ENCODE results near the gene NAALADL1. TPM values are rescaled to one million over a fixed set of nuclear protein-coding genes. Genes with fewer than 3 reads are reported as not detected.
"Not testable (repeated sequence)": the region's sequence is repeated elsewhere in the genome, so short reads cannot be mapped to it uniquely, and the experiment has no call there.

Gene NAALADL1
- total and polyA plus RNA-seq, 4 donors, result 14.1 to 45.9 (median 27.6) TPM

GRCh38 chr11:65035579-65035978 is 22.8 kb downstream of the NAALADL1 start:
- Histone ChIP-seq H3K27me3 (ENCODE audit: control insufficient read depth in 1 of 2, insufficient read depth in 2 of 2, low read length in 1 of 2) (no peaks in the 10 kb centered on the region), H3K36me3 (ENCODE audit: control insufficient read depth in 1 of 2, insufficient read depth in 2 of 2, low read length in 1 of 2) (no peaks in the 10 kb centered on the region), H3K27ac (ENCODE audit: low read depth in 1 of 2, low read length in 2 of 2) (no peak overlapping the region), H3K4me1 (ENCODE audit: control insufficient read depth in 1 of 2, insufficient read depth in 2 of 2, low read length in 2 of 2) (no peaks in the 10 kb centered on the region), H3K9me3 (ENCODE audit: control insufficient read depth, low read length) (no peaks in the 10 kb centered on the region), H3K4me3 (ENCODE audit: low read length in 2 of 2) (no peak overlapping the region)
- DNase-seq (no peak), ATAC-seq (ENCODE audit: low FRiP score) (no peak)
- intact Hi-C loops (cut with DNase I), result no loop called here
- WGBS, 2 donors, result 78 to 82% methylated on average over 11 of the region's 11 CpGs

GRCh38 chr11:65034423-65034822 is 23.9 kb downstream of the NAALADL1 start:
- Histone ChIP-seq H3K4me3 (ENCODE audit: low read length in 2 of 2) (no peak overlapping the region), H3K4me1 (ENCODE audit: control insufficient read depth in 1 of 2, insufficient read depth in 2 of 2, low read length in 2 of 2) (no peaks in the 10 kb centered on the region), H3K27ac (ENCODE audit: low read depth in 1 of 2, low read length in 2 of 2) (no peak overlapping the region), H3K36me3 (ENCODE audit: control insufficient read depth in 1 of 2, insufficient read depth in 2 of 2, low read length in 1 of 2) (no peaks in the 10 kb centered on the region), H3K9me3 (ENCODE audit: control insufficient read depth, low read length) (no peaks in the 10 kb centered on the region), H3K27me3 (ENCODE audit: control insufficient read depth in 1 of 2, insufficient read depth in 2 of 2, low read length in 1 of 2) (no peaks in the 10 kb centered on the region)
- DNase-seq (no peak), ATAC-seq (ENCODE audit: low FRiP score) (no peak)
- intact Hi-C loops (cut with DNase I), result no loop called here
- 90 to 97% methylated on average over 2 of the region's 2 CpGs for WGBS, 2 donors

- WGBS, 2 donors, result 81 to 92% methylated on average over 12 to 13 of the region's 13 CpGs
- no peaks in the 10 kb centered on the region for H3K36me3 ChIP-seq (ENCODE audit: control insufficient read depth in 1 of 2, insufficient read depth in 2 of 2, low read length in 1 of 2)
Observed at GRCh38 chr11:65032216-65032615, 26.1 kb downstream of the NAALADL1 start.

DNA sequence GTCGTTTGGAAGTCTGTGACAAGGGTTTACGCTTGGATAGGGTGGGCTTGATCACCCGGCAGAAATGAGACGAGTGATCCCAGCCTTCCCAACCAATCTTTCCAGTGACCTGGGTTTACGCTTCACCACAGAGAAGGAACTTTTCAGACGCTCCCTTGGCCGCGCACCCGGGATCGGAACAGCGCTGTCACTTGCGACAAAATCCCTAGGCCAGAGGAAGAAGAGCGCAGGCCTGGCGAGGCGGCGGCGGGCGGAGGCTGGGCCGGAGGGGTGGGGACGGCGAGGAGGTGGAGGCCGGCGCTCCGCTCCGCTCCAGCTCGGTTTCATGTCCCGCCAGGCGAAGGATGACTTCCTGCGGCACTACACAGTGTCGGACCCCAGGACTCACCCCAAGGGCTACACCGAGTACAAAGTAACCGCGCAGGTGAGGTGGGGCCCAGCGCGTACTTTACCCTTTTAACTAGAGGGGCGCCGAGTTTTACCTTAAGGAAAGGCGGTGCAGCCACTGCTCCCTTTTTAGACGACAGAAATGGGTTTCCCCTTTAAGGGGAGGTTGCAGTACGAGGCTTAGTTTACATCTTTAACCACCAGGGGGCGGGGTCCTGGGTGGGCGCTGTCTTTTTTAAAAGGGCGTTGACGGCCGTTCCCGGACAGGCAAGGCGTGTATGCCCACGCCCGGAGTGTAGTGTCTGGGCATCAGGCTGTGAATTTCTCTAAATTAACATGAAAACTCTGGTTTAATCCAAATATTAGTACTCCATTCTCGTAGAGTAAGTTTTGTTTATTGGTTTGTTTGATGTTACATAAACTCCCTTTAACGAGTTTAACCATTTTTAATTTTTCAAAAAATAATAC is 30.9 kb downstream of the NAALADL1 start, which contains the start of gene SNX15:
Gene SNX15 (plus strand): TSS at position 227 of the 855 bp plus-strand sequence. CDS start 99 bp downstream, at position 326.
- DNase-seq (peak; percentile 95 to 97), ATAC-seq (ENCODE audit: low FRiP score) (peak; percentile 99)
- Histone ChIP-seq H3K27ac (ENCODE audit: low read depth in 1 of 2, low read length in 2 of 2) (peak within 1 kb of the TSS in 1 of 2 donors; percentile 50), H3K9me3 (ENCODE audit: control insufficient read depth, low read length) (no peaks in the 10 kb centered on the region), H3K36me3 (ENCODE audit: control insufficient read depth in 1 of 2, insufficient read depth in 2 of 2, low read length in 1 of 2) (no peaks in the 10 kb centered on the region), H3K27me3 (ENCODE audit: control insufficient read depth in 1 of 2, insufficient read depth in 2 of 2, low read length in 1 of 2) (no peaks in the 10 kb centered on the region), H3K4me3 (ENCODE audit: low read length in 2 of 2) (peak within 1 kb of the TSS; percentile 28 to 83), H3K4me1 (ENCODE audit: control insufficient read depth in 1 of 2, insufficient read depth in 2 of 2, low read length in 2 of 2) (no peaks in the 10 kb centered on the region)
- WGBS, 2 donors, result 0 to 1% methylated on average over 50 to 51 of the region's 51 CpGs
- intact Hi-C loops (cut with DNase I), result loop anchor here in 1 of 2 donors (10.0 kb wide), 1 partner anchor 57 kb away; the partner anchor contains the start of genes CDCA5 and ZFPL1

More at GRCh38 chr11:65032216-65032615, 26.1 kb downstream of the NAALADL1 start:
- H3K9me3 ChIP-seq (ENCODE audit: control insufficient read depth, low read length), result no peaks in the 10 kb centered on the region
- no peak for ATAC-seq (ENCODE audit: low FRiP score)
- no peak for DNase-seq
- H3K4me3 ChIP-seq (ENCODE audit: low read length in 2 of 2), result no peak overlapping the region
- H3K27ac ChIP-seq (ENCODE audit: low read depth in 1 of 2, low read length in 2 of 2), result no peak overlapping the region
- intact Hi-C loops (cut with DNase I), result no loop called here
- no peaks in the 10 kb centered on the region for H3K4me1 ChIP-seq (ENCODE audit: control insufficient read depth in 1 of 2, insufficient read depth in 2 of 2, low read length in 2 of 2)
- H3K27me3 ChIP-seq (ENCODE audit: control insufficient read depth in 1 of 2, insufficient read depth in 2 of 2, low read length in 1 of 2), result no peaks in the 10 kb centered on the region

DNA sequence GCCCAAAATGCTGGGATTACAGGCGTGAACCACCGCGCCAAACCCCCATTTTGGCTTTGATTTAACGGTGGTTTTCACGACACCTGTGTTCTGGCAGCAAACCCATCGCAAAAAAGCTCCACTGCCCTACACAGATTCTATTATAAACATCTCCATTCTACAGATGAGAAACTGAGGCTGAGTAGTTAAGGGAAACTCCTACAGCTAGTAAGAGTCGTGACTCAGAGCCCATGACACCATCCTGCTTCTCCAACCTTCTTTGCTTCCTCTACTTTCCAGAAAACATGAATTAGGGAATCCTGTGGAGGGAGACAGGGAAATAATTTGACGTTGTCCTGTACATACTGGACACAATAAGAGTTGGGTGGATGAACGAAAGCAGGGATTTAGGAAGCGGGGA is 31.5 kb downstream of the NAALADL1 start:
- intact Hi-C loops (cut with DNase I), result loop anchor here in 1 of 2 donors (10.0 kb wide), 1 partner anchor 58 kb away; the partner anchor contains the start of genes CDCA5 and ZFPL1
- H3K27me3 ChIP-seq (ENCODE audit: control insufficient read depth in 1 of 2, insufficient read depth in 2 of 2, low read length in 1 of 2), result no peaks in the 10 kb centered on the region
- H3K27ac ChIP-seq (ENCODE audit: low read depth in 1 of 2, low read length in 2 of 2), result peak overlapping the region in 1 of 2 donors; percentile 50
- WGBS, 2 donors, result 56% methylated on average over 10 of the region's 10 CpGs
- DNase-seq, result no peak
- no peak overlapping the region for H3K4me3 ChIP-seq (ENCODE audit: low read length in 2 of 2)
- ATAC-seq (ENCODE audit: low FRiP score), result no peak
- H3K9me3 ChIP-seq (ENCODE audit: control insufficient read depth, low read length), result no peaks in the 10 kb centered on the region
- no peaks in the 10 kb centered on the region for H3K4me1 ChIP-seq (ENCODE audit: control insufficient read depth in 1 of 2, insufficient read depth in 2 of 2, low read length in 2 of 2)
- no peaks in the 10 kb centered on the region for H3K36me3 ChIP-seq (ENCODE audit: control insufficient read depth in 1 of 2, insufficient read depth in 2 of 2, low read length in 1 of 2)

DNA sequence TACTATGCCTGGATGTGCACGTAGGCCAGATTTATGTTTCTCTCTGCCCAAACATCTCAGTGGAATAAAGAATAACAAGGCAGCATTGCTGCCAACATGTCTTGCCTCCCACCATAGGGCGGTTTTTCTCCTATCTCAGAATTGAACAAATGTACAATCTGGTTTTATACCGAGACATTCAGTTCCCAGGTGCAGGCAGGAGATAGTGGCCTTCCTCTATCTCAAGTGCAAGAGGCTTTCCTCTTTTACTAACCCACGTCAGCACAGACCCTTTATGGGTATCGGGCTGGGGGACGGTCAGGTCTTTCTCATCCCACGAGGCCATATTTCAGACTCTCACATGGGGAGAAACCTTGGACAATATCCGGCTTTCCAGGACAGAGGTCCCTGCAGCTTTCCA is 34.9 kb downstream of the NAALADL1 start:
- WGBS, 2 donors, result 75 to 84% methylated on average over 8 of the region's 8 CpGs
- not testable (repeated sequence) for H3K4me3 ChIP-seq (ENCODE audit: low read length in 2 of 2); DNase-seq; H3K9me3 ChIP-seq (ENCODE audit: control insufficient read depth, low read length); H3K36me3 ChIP-seq (ENCODE audit: control insufficient read depth in 1 of 2, insufficient read depth in 2 of 2, low read length in 1 of 2); ATAC-seq (ENCODE audit: low FRiP score); H3K27ac ChIP-seq (ENCODE audit: low read depth in 1 of 2, low read length in 2 of 2); H3K4me1 ChIP-seq (ENCODE audit: control insufficient read depth in 1 of 2, insufficient read depth in 2 of 2, low read length in 2 of 2); H3K27me3 ChIP-seq (ENCODE audit: control insufficient read depth in 1 of 2, insufficient read depth in 2 of 2, low read length in 1 of 2)
- intact Hi-C loops (cut with DNase I), result loop anchor here in 1 of 2 donors (10.0 kb wide), 1 partner anchor 61 kb away; the partner anchor contains the start of genes CDCA5 and ZFPL1

DNA sequence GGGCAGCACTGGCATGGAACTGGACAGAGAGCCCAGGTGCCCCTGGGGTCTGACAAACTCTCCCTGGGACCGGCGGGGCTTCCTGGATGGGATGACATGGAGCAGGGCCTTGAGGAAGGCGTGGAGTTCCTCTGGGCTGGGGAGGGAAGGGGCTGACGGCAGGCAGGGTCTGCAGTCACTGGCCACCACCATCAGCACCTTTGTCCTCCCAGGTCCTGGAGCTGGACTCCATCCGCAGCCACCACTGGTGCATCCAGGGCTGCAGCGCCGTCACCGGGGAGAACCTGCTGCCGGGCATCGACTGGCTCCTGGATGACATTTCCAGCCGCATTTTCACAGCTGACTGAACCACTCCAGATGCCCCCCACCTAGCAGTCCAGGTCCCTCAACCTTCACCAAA is 36.8 kb downstream of the NAALADL1 start:
- no peak overlapping the region for H3K27ac ChIP-seq (ENCODE audit: low read depth in 1 of 2, low read length in 2 of 2)
- H3K4me3 ChIP-seq (ENCODE audit: low read length in 2 of 2), result no peak overlapping the region
- no peaks in the 10 kb centered on the region for H3K9me3 ChIP-seq (ENCODE audit: control insufficient read depth, low read length)
- 87 to 95% methylated on average over 7 to 11 of the region's 11 CpGs for WGBS, 2 donors
- H3K36me3 ChIP-seq (ENCODE audit: control insufficient read depth in 1 of 2, insufficient read depth in 2 of 2, low read length in 1 of 2), result no peaks in the 10 kb centered on the region
- ATAC-seq (ENCODE audit: low FRiP score) (no peak), DNase-seq (no peak)
- no peaks in the 10 kb centered on the region for H3K4me1 ChIP-seq (ENCODE audit: control insufficient read depth in 1 of 2, insufficient read depth in 2 of 2, low read length in 2 of 2)
- no peaks in the 10 kb centered on the region for H3K27me3 ChIP-seq (ENCODE audit: control insufficient read depth in 1 of 2, insufficient read depth in 2 of 2, low read length in 1 of 2)
- intact Hi-C loops (cut with DNase I), result loop anchor here in 1 of 2 donors (10.0 kb wide), 1 partner anchor 63 kb away; the partner anchor contains the start of genes CDCA5 and ZFPL1

GRCh38 chr11:65021003-65021402 is 37.4 kb downstream of the NAALADL1 start:
- H3K27me3 ChIP-seq (ENCODE audit: control insufficient read depth in 1 of 2, insufficient read depth in 2 of 2, low read length in 1 of 2), result no peaks in the 10 kb centered on the region
- ATAC-seq (ENCODE audit: low FRiP score) (no peak), DNase-seq (no peak)
- H3K9me3 ChIP-seq (ENCODE audit: control insufficient read depth, low read length), result no peaks in the 10 kb centered on the region
- H3K4me1 ChIP-seq (ENCODE audit: control insufficient read depth in 1 of 2, insufficient read depth in 2 of 2, low read length in 2 of 2), result no peaks in the 10 kb centered on the region
- intact Hi-C loops (cut with DNase I), result loop anchor here in 1 of 2 donors (10.0 kb wide), 1 partner anchor 64 kb away; the partner anchor contains the start of genes CDCA5 and ZFPL1
- 87% methylated on average over 3 of the region's 3 CpGs for WGBS, 2 donors
- no peak overlapping the region for H3K27ac ChIP-seq (ENCODE audit: low read depth in 1 of 2, low read length in 2 of 2)
- H3K36me3 ChIP-seq (ENCODE audit: control insufficient read depth in 1 of 2, insufficient read depth in 2 of 2, low read length in 1 of 2), result no peaks in the 10 kb centered on the region
- H3K4me3 ChIP-seq (ENCODE audit: low read length in 2 of 2), result no peak overlapping the region
